SW480 (cell line): ENCODE measurements around the gene OR6K6.

ENCODE experiments used
- DNase-seq: peaks from one replicate; pipeline ENCODE4 v3.0.0-alpha.2; 2016; ENCODE audit warnings: low spot score

The OR6K6 gene

GRCh38 chr1:158801396-158801795 lies 46.9 kb downstream of the OR6K6 start:
- DNase-seq = no peak

GRCh38 chr1:158803678-158804077 lies 49.2 kb downstream of the OR6K6 start:
- DNase-seq = no peak
